Measurements from ENCODE around the gene MRNIP.

The MRNIP gene

GRCh38 chr5:179863449-179864085 is 5.0 kb upstream of the MRNIP start:
- H3K27ac ChIP-seq, result no peak overlapping the region
- TF ChIP-seq CTCF (conservative IDR thresholded peaks at IDR 0.05), result no peak

GRCh38 chr5:179862891-179863290 is 4.3 kb upstream of the MRNIP start:
- no peak overlapping the region for H3K27ac ChIP-seq
- TF ChIP-seq CTCF (conservative IDR thresholded peaks at IDR 0.05), result no peak

GRCh38 chr5:179862296-179862695 is 3.7 kb upstream of the MRNIP start:
- no peak overlapping the region for H3K27ac ChIP-seq
- no peak for TF ChIP-seq CTCF (conservative IDR thresholded peaks at IDR 0.05)

- TF ChIP-seq CTCF (conservative IDR thresholded peaks at IDR 0.05), result no peak
- peak overlapping the region; percentile 98 for H3K27ac ChIP-seq
These were observed 1.7 kb upstream of the MRNIP start for GRCh38 chr5:179860301-179860700.

GRCh38 chr5:179858241-179858585 is 404 bp downstream of the MRNIP start:
- H3K27ac ChIP-seq, result peak overlapping the region; percentile 98
- TF ChIP-seq CTCF (conservative IDR thresholded peaks at IDR 0.05), result no peak

GRCh38 chr5:179854356-179854755 is 4.3 kb downstream of the MRNIP start:
- H3K27ac ChIP-seq, result peak overlapping the region; percentile 1; the same call in 1 of the 2 replicates
- no peak for TF ChIP-seq CTCF (conservative IDR thresholded peaks at IDR 0.05)

- no peak for TF ChIP-seq CTCF (conservative IDR thresholded peaks at IDR 0.05)
- H3K27ac ChIP-seq, result no peak overlapping the region
These were observed 5.5 kb downstream of the MRNIP start for GRCh38 chr5:179852993-179853547.
